Gastroesophageal sphincter (tissue), 3 donors: Measurements from ENCODE around the gene WRNIP1.

ENCODE experiments used
- CTCF ChIP-seq, 4 experiments: fragments of 200-600 bp in 2 of 4; fragments of 450-650 bp in 2 of 4; sonication (generic) in 1 of 4; IDR thresholded peaks; one replicate each; pipeline ENCODE4 v1.5.1; 2017 to 2019; ENCODE audit warnings: antibody characterized with exemption in 4 of 4, mild to moderate bottlenecking in 2 of 4, moderate library complexity in 2 of 4
- POLR2A ChIP-seq, 2 donors: fragments of 450-650 bp; IDR thresholded peaks; one replicate each; pipeline ENCODE4 v1.6.1; 2017; ENCODE audit warnings: antibody characterized with exemption in 2 of 2, mild to moderate bottlenecking in 2 of 2, moderate library complexity in 1 of 2
- POLR2AphosphoS5 ChIP-seq: sonication (generic); formaldehyde crosslinking; IDR thresholded peaks from one replicate; pipeline ENCODE4 v1.6.1; 2017; ENCODE audit warnings: antibody characterized with exemption

- TF ChIP-seq CTCF (IDR thresholded peaks at IDR 0.05) = no peak
- no peak for TF ChIP-seq POLR2A (IDR thresholded peaks at IDR 0.05)
- no peak for TF ChIP-seq POLR2AphosphoS5
Observed at GRCh38 chr6:2792330-2793110, 27.3 kb downstream of the WRNIP1 start.
